ENCODE data around the gene NEMP2.
"Not testable (repeated sequence)": the region's sequence is repeated elsewhere in the genome, so short reads cannot be mapped to it uniquely, and the experiment has no call there.

Gene NEMP2

GRCh38 chr2:190524928-190525327, 9.6 kb downstream of the NEMP2 start:
- no peak for DNase-seq

- DNase-seq: no peak
These were observed 14.4 kb downstream of the NEMP2 start for GRCh38 chr2:190519975-190520767.

GRCh38 chr2:190517468-190517867, 17.1 kb downstream of the NEMP2 start:
- DNase-seq: no peak

- DNase-seq: no peak
These were observed 18.8 kb downstream of the NEMP2 start for GRCh38 chr2:190515687-190516086.

- no peak for DNase-seq
These were observed 19.8 kb downstream of the NEMP2 start for GRCh38 chr2:190514676-190515075.

GRCh38 chr2:190513877-190514276, 20.6 kb downstream of the NEMP2 start:
- no peak for DNase-seq

- no peak for DNase-seq
These were observed 21.9 kb downstream of the NEMP2 start for GRCh38 chr2:190512539-190513095.

- DNase-seq: no peak
These were observed 23.4 kb downstream of the NEMP2 start for GRCh38 chr2:190511104-190511503.

- not testable (repeated sequence) for DNase-seq
These were observed 24.6 kb downstream of the NEMP2 start for GRCh38 chr2:190509895-190510294.

- no peak for DNase-seq
These were observed 27.4 kb downstream of the NEMP2 start for GRCh38 chr2:190507135-190507534.

- DNase-seq: no peak
These were observed 27.9 kb downstream of the NEMP2 start for GRCh38 chr2:190506666-190507065.

- DNase-seq: no peak
These were observed 28.8 kb downstream of the NEMP2 start for GRCh38 chr2:190505696-190506095.

GRCh38 chr2:190504912-190505311, 29.6 kb downstream of the NEMP2 start:
- no peak for DNase-seq

- DNase-seq: no peak
These were observed 31.4 kb downstream of the NEMP2 start for GRCh38 chr2:190503088-190503487.

- no peak for DNase-seq
These were observed 32.7 kb downstream of the NEMP2 start for GRCh38 chr2:190501702-190502407.

GRCh38 chr2:190501231-190501630, 33.3 kb downstream of the NEMP2 start:
- DNase-seq: no peak

- DNase-seq: no peak
These were observed 34.4 kb downstream of the NEMP2 start for GRCh38 chr2:190500054-190500502.

GRCh38 chr2:190499273-190499672, 35.2 kb downstream of the NEMP2 start:
- no peak for DNase-seq

GRCh38 chr2:190497428-190497827, 37.1 kb downstream of the NEMP2 start:
- DNase-seq: no peak

- not testable (repeated sequence) for DNase-seq
These were observed 39.8 kb downstream of the NEMP2 start for GRCh38 chr2:190494600-190495227.

- DNase-seq: no peak
These were observed 41.4 kb downstream of the NEMP2 start for GRCh38 chr2:190493095-190493494.

GRCh38 chr2:190490502-190490901, 44.0 kb downstream of the NEMP2 start:
- DNase-seq: no peak

GRCh38 chr2:190489475-190489874, 45.0 kb downstream of the NEMP2 start:
- DNase-seq: no peak

All from activated naive CD4-positive, alpha-beta T cell treated with anti-CD3 and anti-CD28 coated beads, Interleukin-2, amount 50 U/mL, for 16 hours (primary cell).